Activated naive CD8-positive, alpha-beta T cell treated with anti-CD3 and anti-CD28 coated beads for 36 hours (primary cell): ENCODE data around the gene SMARCAD1. TPM values are rescaled to one million over a fixed set of nuclear protein-coding genes. Genes with fewer than 3 reads are reported as not detected.
"Not testable (repeated sequence)": the region's sequence is repeated elsewhere in the genome, so short reads cannot be mapped to it uniquely, and the experiment has no call there.

Experiments
- DNase-seq: peaks from one replicate; pipeline ENCODE4 v3.0.0; 2021
- H3K27ac Mint-ChIP-seq: one replicate; pipeline ENCODE4 v1.8.0; 2022; ENCODE audit warnings: mild to moderate bottlenecking, moderate library complexity, mixed read lengths
- H3K27me3 Mint-ChIP-seq: one replicate; pipeline ENCODE4 v1.8.0; 2022; ENCODE audit warnings: mild to moderate bottlenecking, mixed read lengths
- H3K36me3 Mint-ChIP-seq: one replicate; pipeline ENCODE4 v1.8.0; 2021; ENCODE audit warnings: mild to moderate bottlenecking, mixed read lengths
- H3K4me1 Mint-ChIP-seq: one replicate; pipeline ENCODE4 v1.8.0; 2021; ENCODE audit warnings: mixed read lengths
- H3K4me3 Mint-ChIP-seq: one replicate; pipeline ENCODE4 v1.8.0; 2022; ENCODE audit warnings: mild to moderate bottlenecking, moderate library complexity, mixed read lengths
- H3K9me3 Mint-ChIP-seq: one replicate; pipeline ENCODE4 v1.8.0; 2022; ENCODE audit warnings: mixed read lengths
- total RNA-seq, 2 experiments: library from RNA; stranded (reverse); gene quantifications; one replicate each; pipeline ENCODE4 v1.2.3, GENCODE V29; 2021

The SMARCAD1 gene
- total RNA-seq, 2 experiments from 2014 or later, result 33.5 to 35.4 TPM

DNA sequence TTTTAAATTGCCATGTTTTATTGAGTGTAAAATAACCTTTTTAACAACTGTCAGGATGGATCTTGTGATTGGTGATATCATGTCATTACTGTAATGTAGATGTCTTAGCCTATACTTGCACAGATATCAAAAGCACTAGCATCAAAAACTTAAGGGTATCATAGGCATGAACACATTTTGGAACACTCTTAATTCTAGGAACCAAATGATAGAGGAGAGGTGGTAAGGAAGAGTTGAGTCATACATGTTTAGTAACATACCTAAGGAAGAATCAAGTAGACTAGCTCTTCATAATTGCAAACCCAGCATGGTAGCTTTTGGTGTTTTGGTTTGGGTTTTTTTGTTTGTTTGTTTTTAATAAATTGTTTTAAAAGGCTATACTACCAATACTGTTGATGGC is 43.4 kb downstream of the SMARCAD1 start:
- H3K4me3 Mint-ChIP-seq, result no peak overlapping the region
- H3K4me1 Mint-ChIP-seq, result peaks cover 5% of the 10 kb centered on the region
- DNase-seq, result no peak
- peaks cover 27% of the 10 kb centered on the region for H3K36me3 Mint-ChIP-seq
- no peak overlapping the region for H3K27ac Mint-ChIP-seq
- H3K9me3 Mint-ChIP-seq, result no peaks in the 10 kb centered on the region
- no peaks in the 10 kb centered on the region for H3K27me3 Mint-ChIP-seq

DNA sequence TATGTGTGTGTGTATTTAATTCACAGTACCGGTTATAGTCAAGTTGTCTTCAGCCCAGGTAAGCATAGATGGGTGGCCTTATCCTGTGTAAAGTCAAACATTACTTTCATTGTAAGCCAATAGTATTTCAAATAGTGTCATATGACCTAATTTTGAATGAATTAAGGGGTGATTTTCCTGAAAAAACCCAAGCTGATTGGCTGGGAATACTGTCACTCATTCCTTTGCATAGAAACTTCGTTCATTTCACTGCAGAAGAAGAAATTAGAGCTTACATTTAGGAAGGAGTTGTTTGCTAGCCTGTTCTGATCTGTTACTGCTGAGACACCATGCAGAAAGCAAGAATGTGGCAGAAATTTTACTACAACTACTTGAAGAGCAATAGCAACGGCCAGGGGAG is 45.4 kb downstream of the SMARCAD1 start:
- Mint-ChIP-seq H3K9me3 (no peaks in the 10 kb centered on the region), H3K27ac (no peak overlapping the region), H3K4me1 (peaks cover 5% of the 10 kb centered on the region), H3K4me3 (no peak overlapping the region), H3K27me3 (no peaks in the 10 kb centered on the region), H3K36me3 (peaks cover 27% of the 10 kb centered on the region)
- no peak for DNase-seq

DNA sequence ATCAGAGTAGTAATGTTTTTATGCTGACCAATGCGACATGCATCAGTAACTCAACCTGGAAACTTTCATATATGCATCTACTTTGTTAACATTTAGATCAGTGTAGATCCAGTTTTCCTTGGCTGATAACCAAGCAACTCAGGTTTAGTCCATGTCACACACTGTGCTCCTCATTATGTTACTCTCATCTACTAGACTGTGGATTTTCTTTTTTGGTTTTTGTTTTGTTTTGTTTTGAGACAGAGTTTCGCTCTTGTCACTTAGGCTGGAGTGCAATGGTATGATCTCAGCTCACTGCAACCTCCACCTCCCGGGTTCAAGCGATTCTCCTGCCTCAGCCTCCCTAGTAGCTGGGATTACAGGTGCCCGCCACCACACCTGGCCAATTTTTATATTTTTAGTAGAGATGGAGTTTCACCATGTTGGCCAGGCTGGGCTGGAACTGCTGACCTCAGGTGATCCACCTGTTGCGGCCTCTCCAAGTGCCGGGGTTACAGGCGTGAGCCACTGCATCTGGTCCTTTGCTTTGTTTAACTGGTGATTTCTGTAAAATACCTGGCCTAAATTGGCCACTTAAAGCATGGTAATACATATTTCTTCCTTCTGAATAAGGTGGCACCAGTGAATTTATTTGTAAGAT is 48.6 kb downstream of the SMARCAD1 start:
- H3K9me3 Mint-ChIP-seq, result no peaks in the 10 kb centered on the region
- no peaks in the 10 kb centered on the region for H3K27me3 Mint-ChIP-seq
- no peak overlapping the region for H3K27ac Mint-ChIP-seq
- H3K4me1 Mint-ChIP-seq, result no peaks in the 10 kb centered on the region
- H3K36me3 Mint-ChIP-seq, result peaks cover 22% of the 10 kb centered on the region
- H3K4me3 Mint-ChIP-seq, result no peak overlapping the region
- no peak for DNase-seq

DNA sequence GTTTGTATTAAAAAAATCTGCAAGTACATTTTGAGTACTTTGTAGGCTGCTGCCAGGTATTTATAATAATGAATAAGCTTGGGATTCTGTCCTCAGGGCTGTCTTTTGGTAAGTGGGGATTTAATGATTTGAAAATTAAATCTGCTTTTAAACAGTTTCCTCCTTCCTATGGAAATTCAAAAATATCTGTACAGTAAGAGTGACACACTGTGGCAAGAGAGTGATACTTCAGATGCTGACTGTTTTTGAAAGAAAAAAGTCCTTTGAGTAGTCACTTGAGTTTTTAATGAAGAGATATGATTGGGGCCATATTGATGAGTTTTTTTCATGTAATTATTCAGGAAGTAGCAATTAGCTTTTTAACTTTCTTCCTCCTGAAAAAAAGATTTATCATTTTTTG is 49.2 kb downstream of the SMARCAD1 start:
- Mint-ChIP-seq H3K27ac (no peak overlapping the region), H3K36me3 (peaks cover 22% of the 10 kb centered on the region)

DNA sequence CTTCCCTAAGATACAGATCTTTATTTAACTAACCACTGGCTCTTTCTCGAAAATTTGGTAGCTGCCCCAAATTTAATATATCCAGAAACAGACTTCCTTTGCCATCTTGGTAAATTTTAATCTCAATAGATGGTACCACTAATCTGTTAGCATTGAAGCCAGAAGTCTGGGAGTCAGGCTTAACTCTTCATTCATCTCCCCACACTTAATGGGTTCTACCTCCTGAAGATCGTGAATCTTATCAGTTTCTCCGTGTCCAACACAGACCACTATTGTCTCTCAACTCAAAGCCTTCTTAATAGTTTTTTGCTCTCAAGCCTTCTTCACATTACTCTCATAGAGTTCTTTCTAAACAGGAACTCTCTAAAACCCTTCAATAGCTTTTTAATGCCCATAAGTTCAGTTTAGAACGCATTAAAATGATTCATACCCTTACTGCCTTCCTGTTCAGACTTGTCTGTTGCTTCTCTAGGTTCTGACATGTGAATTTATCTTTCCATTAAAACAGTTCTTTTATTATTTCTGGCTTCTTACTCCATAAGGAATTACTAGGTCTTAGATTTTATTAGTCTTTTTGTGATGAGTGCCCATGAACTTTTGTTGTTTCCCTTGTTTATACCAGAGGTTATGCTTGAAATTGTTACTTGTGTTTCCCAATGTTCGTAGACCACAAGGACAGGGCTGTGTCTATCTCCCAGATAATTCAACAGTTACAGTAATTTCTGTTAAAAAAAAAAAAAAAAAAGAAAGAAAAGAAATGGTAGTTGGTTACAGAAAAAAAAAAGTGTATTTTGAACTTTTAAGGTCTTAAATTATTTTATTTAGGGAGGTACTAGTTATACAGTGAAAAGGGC is 54.7 kb downstream of the SMARCAD1 start:
- Mint-ChIP-seq H3K36me3 (peaks cover 14% of the 10 kb centered on the region), H3K4me1 (no peaks in the 10 kb centered on the region), H3K4me3 (no peak overlapping the region), H3K9me3 (no peaks in the 10 kb centered on the region), H3K27ac (no peak overlapping the region), H3K27me3 (no peaks in the 10 kb centered on the region)
- DNase-seq, result no peak

More for the DNA sequence above, 49.2 kb downstream of the SMARCAD1 start:
- no peak for DNase-seq
- Mint-ChIP-seq H3K4me1 (no peaks in the 10 kb centered on the region), H3K9me3 (no peaks in the 10 kb centered on the region), H3K4me3 (no peak overlapping the region), H3K27me3 (no peaks in the 10 kb centered on the region)

DNA sequence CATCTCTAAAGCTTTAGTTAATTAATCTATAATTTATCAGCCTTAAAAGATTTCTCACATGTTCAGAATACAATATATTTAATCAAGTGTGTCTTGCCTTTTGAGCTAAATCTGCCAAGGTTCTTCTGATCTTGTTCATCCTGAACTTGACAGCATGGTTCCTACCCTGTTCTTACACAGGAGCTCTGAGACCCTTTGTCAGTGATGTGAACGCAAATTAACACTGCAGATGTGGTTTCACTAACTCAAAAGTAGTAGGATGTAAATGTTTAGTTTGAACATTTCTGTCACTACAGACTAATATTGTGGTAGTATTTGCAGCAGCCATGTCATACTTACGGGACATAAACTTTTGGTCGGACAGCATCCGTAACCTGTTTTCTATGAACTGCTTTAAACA is 59.4 kb downstream of the SMARCAD1 start:
- Mint-ChIP-seq H3K4me3 (no peak overlapping the region), H3K4me1 (peaks cover 4% of the 10 kb centered on the region), H3K27ac (no peak overlapping the region), H3K9me3 (no peaks in the 10 kb centered on the region), H3K27me3 (no peaks in the 10 kb centered on the region), H3K36me3 (peaks cover 10% of the 10 kb centered on the region)
- DNase-seq, result no peak

DNA sequence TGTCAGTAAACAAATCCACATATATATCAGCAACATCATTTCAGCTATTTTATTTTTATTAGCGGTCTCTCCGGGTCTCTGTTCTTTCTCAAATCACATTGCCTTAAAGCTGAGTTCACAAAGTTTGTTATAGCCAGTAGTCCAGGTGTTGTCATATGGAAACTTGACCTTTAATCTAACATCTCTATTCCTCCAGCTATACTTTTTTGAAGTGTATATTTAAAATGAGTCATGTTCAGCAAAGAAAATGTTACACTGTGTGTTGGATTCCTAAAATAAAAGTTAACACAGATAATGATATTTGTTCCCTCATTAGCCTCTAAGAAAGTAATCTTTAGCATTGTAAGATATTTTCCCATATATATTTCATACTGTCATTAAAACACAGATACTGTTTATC is 63.6 kb downstream of the SMARCAD1 start:
- no peak overlapping the region for H3K27ac Mint-ChIP-seq
- no peaks in the 10 kb centered on the region for H3K27me3 Mint-ChIP-seq
- H3K4me1 Mint-ChIP-seq, result peaks cover 4% of the 10 kb centered on the region
- H3K4me3 Mint-ChIP-seq, result no peak overlapping the region
- H3K36me3 Mint-ChIP-seq, result peaks cover 6% of the 10 kb centered on the region
- no peak for DNase-seq
- no peaks in the 10 kb centered on the region for H3K9me3 Mint-ChIP-seq

DNA sequence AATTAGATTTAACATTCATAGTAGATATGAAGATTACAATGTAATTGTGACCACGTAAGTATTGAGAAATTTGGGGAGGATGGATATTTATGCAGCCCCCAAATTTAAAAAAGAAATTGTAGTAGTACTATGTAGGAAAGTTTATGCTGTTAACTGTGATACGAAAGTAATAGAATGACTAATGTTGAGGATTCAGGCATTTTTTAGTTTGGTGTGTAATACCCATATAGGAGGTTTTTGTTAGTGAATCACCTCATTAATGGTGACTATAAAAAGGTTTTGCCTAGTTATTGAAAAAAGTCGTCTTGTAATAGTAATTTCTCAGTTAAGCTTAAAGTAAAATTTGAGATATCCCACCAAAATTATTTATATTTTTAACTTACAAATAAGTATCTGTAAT is 67.2 kb downstream of the SMARCAD1 start:
- Mint-ChIP-seq H3K9me3 (no peaks in the 10 kb centered on the region), H3K36me3 (peaks cover 23% of the 10 kb centered on the region), H3K4me3 (no peak overlapping the region)

DNA sequence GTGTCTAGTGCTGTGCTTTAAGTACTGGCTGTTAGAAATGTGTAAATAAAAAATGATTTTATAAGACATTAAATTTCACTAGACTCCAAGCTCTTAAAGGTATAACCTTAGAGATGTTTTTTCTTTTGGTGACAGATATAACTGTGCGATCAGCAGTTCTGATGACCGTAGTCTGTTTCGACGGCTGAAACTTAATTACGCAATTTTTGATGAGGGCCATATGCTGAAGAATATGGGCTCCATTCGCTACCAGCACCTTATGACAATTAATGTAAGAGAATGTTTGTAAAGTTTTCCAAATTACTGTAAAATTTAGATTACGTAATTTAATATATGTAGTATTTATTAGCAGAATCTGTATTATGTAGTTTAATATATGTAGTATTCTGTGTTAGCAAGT is 68.5 kb downstream of the SMARCAD1 start:
- peaks cover 27% of the 10 kb centered on the region for H3K36me3 Mint-ChIP-seq

More for the DNA sequence above, 67.2 kb downstream of the SMARCAD1 start:
- no peak for DNase-seq
- Mint-ChIP-seq H3K4me1 (peaks cover 4% of the 10 kb centered on the region), H3K27ac (no peak overlapping the region), H3K27me3 (no peaks in the 10 kb centered on the region)

DNA sequence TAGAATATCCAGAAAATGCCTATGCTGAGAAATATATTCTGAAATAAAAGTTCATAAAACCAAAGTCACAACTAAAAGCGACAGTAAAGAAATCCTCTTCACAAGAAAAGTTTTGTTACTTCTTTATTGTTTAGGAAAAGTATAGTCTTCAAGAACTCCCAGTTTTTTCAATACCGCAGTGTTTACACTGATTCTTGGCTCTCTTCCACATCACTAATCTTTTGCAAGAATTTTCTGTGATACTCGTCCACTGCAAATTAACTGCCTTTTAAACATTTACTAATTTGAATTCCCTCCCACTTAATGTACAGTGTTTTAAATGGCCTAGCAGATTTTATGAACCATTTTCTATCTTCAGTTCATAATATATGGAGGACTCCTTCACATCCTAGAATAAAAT is 69.9 kb downstream of the SMARCAD1 start:
- H3K4me1 Mint-ChIP-seq, result no peaks in the 10 kb centered on the region
- H3K27ac Mint-ChIP-seq, result no peak overlapping the region
- DNase-seq, result no peak
- H3K27me3 Mint-ChIP-seq, result no peaks in the 10 kb centered on the region
- no peak overlapping the region for H3K4me3 Mint-ChIP-seq
- H3K36me3 Mint-ChIP-seq, result peaks cover 25% of the 10 kb centered on the region
- no peaks in the 10 kb centered on the region for H3K9me3 Mint-ChIP-seq

More for the DNA sequence above, 68.5 kb downstream of the SMARCAD1 start:
- Mint-ChIP-seq H3K27ac (no peak overlapping the region), H3K4me3 (no peak overlapping the region), H3K27me3 (no peaks in the 10 kb centered on the region), H3K4me1 (peaks cover 1% of the 10 kb centered on the region), H3K9me3 (no peaks in the 10 kb centered on the region)
- no peak for DNase-seq

DNA sequence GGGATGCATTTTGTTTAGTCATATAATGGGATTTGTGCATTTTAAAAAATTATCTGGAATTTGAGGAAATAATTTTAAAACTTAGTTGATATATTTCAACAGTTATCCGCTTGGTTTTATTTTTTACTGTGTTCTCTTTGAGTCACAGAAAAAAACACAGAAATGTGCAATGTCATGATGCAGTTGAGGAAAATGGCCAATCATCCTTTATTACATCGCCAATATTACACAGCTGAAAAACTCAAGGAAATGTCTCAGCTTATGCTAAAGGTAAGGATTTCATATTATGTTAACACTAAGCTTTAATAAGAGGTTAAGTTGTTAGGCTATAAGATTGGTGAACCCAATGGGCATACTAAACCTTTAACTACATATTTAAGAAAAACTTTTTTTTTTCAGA is 71.1 kb downstream of the SMARCAD1 start:
- Mint-ChIP-seq H3K4me3 (no peak overlapping the region), H3K27ac (no peak overlapping the region), H3K27me3 (no peaks in the 10 kb centered on the region), H3K4me1 (no peaks in the 10 kb centered on the region), H3K9me3 (no peaks in the 10 kb centered on the region), H3K36me3 (peaks cover 35% of the 10 kb centered on the region)
- no peak for DNase-seq

DNA sequence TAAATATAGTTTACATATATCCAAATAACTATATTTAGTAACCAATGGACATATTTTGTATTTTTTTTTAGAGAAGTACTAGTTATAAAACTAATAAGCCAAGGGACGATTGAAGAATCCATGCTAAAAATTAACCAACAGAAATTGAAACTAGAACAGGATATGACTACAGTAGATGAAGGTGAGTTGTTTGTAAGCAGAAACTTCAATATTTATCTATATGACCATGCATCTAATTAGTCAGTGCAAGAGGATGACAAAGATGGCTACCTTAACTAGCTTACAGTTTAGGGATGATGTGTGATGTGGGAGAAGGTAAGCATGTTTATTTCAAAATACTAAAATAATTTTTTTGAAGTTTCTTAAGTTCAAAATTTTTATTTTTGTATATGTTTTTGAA is 77.2 kb downstream of the SMARCAD1 start:
- no peaks in the 10 kb centered on the region for H3K9me3 Mint-ChIP-seq
- no peaks in the 10 kb centered on the region for H3K27me3 Mint-ChIP-seq
- no peak for DNase-seq
- no peak overlapping the region for H3K27ac Mint-ChIP-seq
- H3K4me3 Mint-ChIP-seq, result no peak overlapping the region
- peaks cover 2% of the 10 kb centered on the region for H3K4me1 Mint-ChIP-seq
- H3K36me3 Mint-ChIP-seq, result peaks cover 31% of the 10 kb centered on the region

DNA sequence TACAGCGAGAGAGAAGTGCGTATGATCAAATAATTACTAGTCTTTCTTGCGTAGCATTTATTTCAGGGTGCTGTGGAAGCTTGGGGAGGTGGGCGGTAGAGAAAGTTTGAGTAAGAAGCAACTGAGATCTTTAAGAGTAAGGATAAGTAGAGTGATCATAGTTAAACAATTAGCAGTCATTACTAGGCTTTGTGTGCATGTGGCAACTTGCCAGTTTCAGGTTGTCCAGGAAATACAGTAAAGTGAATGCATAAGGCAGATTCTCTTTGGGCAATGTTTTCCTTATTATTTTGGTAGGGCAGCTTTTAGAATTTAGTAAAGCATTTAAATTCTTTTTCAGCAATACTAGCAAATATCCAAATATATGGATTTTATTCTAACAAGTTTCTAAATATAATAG is 78.0 kb downstream of the SMARCAD1 start:
- H3K9me3 Mint-ChIP-seq, result no peaks in the 10 kb centered on the region
- no peak overlapping the region for H3K27ac Mint-ChIP-seq
- no peaks in the 10 kb centered on the region for H3K27me3 Mint-ChIP-seq
- peaks cover 32% of the 10 kb centered on the region for H3K36me3 Mint-ChIP-seq
- H3K4me1 Mint-ChIP-seq, result peaks cover 2% of the 10 kb centered on the region
- no peak for DNase-seq
- no peak overlapping the region for H3K4me3 Mint-ChIP-seq

DNA sequence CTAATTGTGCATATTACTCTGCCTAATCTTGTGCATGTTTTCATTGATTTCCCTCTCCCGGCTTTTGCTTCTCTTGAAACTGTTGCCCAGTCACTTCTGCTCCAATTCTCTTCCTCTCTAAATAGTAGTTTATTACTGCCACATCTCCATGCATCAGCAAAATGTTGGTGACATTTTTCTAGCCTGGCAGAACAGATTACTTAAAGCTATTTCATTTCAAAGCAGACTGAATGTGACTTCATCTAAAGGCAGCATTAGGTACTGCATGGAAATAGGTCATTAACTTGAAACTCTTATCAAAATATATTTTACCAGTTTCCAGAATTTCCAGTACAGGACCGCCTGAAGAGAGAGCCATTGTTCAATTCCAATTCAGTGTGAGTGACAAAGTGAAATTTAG is 82.6 kb downstream of the SMARCAD1 start:
- Mint-ChIP-seq H3K4me3 (no peak overlapping the region), H3K4me1 (peaks cover 2% of the 10 kb centered on the region), H3K36me3 (peaks cover 27% of the 10 kb centered on the region), H3K27me3 (no peaks in the 10 kb centered on the region), H3K27ac (no peak overlapping the region), H3K9me3 (no peaks in the 10 kb centered on the region)
- no peak for DNase-seq

DNA sequence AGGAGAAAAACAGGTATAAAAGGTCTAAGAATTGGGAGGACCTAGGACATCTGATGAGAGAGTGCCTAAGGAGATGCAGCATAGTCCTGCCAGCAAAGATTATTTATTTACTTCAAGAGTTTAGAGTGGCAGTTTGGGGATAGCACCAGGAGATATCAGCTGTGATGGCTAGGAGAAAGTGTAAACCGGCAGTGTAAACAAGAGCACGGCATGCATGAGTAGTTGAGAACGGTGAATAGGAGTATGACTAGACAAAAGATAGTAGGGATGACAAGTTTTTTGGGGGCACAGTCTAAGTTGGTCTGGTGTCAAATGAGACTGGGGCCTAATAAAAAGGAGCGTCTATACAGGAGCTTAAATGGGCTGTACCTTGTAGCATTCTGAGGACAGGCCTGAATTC is 86.3 kb downstream of the SMARCAD1 start:
- not testable (repeated sequence) for H3K9me3 Mint-ChIP-seq, H3K27me3 Mint-ChIP-seq, H3K27ac Mint-ChIP-seq, H3K4me3 Mint-ChIP-seq, DNase-seq, H3K4me1 Mint-ChIP-seq
- H3K36me3 Mint-ChIP-seq, result peaks cover 17% of the 10 kb centered on the region

DNA sequence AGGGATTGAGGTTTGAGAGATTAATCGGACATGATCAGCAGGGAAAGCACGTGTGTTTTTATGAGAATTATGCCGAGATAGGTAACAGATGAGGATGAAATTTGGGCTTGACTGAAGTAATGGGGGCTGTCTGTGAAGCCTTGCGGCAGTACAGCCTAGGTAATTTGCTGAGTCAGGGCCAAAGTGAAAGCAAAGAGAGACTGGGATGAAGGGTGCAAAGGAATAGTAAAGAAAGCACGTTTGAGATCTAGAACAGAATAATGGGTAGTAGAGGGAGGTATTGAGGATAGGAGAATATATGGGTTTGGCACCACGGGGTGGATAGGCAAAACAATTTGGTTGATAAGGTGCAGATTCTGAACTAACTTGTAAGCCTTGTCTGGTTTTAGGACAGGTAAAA is 87.8 kb downstream of the SMARCAD1 start:
- not testable (repeated sequence) for H3K4me3 Mint-ChIP-seq, H3K27ac Mint-ChIP-seq, H3K4me1 Mint-ChIP-seq, H3K27me3 Mint-ChIP-seq, H3K9me3 Mint-ChIP-seq, DNase-seq
- H3K36me3 Mint-ChIP-seq, result peaks cover 13% of the 10 kb centered on the region
